AG04449 (cell line): Measurements from ENCODE around the gene TBC1D8B.

Experiments used
- CTCF ChIA-PET: fragments of 350-600 bp; formaldehyde crosslinking; extraction: SDS; loops from one replicate; lab custom pipeline; 2021; ENCODE audit warnings: antibody characterized with exemption; lab: Yijun Ruan, JAX
- POLR2A ChIA-PET: fragments of 400-600, 350-600 bp; formaldehyde crosslinking; extraction: SDS; loops from one replicate; lab custom pipeline; 2020; ENCODE audit warnings: antibody characterized with exemption, inconsistent platforms; lab: Yijun Ruan, JAX
- DNase-seq: peaks from one replicate; pipeline ENCODE4 v3.0.0-alpha.2; 2010; ENCODE audit warnings: low read depth, low spot score
- H3K4me3 ChIP-seq: 2 replicates; pipeline ENCODE4 v1.5.1; 2011; ENCODE audit warnings: low read depth, mild to moderate bottlenecking, control low read depth, low read length
- TF ChIP-seq, protein P1 (sequence below): IDR thresholded peaks from one replicate; pipeline ENCODE4 v1.5.1; 2011; ENCODE audit warnings: mild to moderate bottlenecking, moderate library complexity, low read length, control low read depth, inconsistent platforms; ENCODE audit not compliant: insufficient read depth; ENCODE audit errors: missing control alignments

TBC1D8B gene

DNA sequence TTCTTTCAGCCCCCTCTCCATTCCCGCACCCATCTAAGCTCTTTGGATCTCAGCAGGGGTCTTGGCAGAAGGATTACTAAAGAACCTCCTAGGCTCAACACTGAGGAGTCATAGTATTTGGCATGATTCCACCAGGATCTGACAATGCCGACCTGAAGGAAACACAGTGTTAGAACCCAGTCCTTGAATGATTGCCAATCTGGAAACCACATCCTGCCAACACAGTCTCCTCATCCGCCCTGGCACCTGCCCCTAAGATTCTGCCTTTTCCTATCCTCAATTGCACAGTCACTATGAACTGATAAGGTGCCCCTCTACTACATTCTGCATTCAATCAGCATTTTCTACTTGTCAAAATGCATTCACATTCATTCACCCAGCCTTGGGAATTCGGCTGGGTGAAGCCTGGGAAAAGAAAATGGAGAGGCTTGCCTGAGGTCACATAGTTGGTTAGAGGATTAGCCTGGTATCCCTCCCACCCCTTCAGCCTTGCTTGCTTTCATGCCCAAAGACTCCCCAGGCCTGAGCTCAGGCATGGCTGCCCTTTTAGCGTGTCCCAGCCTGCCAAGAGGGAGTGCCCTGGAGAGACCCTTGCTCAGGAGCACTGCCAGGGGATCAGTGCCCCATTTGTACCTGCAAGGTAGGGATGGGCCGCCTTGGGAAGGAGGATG lies 115.5 kb downstream of the TBC1D8B start:
- no peak overlapping the region for H3K4me3 ChIP-seq
- DNase-seq = no peak
- CTCF ChIA-PET = interaction anchor here (1.6 kb wide), 1 partner anchor 35 kb away, joined by 3 read pairs; no protein-coding TSS in a partner anchor
- POLR2A ChIA-PET = no interaction called here
- TF ChIP-seq, protein P1, sequence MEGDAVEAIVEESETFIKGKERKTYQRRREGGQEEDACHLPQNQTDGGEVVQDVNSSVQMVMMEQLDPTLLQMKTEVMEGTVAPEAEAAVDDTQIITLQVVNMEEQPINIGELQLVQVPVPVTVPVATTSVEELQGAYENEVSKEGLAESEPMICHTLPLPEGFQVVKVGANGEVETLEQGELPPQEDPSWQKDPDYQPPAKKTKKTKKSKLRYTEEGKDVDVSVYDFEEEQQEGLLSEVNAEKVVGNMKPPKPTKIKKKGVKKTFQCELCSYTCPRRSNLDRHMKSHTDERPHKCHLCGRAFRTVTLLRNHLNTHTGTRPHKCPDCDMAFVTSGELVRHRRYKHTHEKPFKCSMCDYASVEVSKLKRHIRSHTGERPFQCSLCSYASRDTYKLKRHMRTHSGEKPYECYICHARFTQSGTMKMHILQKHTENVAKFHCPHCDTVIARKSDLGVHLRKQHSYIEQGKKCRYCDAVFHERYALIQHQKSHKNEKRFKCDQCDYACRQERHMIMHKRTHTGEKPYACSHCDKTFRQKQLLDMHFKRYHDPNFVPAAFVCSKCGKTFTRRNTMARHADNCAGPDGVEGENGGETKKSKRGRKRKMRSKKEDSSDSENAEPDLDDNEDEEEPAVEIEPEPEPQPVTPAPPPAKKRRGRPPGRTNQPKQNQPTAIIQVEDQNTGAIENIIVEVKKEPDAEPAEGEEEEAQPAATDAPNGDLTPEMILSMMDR = no peak

DNA sequence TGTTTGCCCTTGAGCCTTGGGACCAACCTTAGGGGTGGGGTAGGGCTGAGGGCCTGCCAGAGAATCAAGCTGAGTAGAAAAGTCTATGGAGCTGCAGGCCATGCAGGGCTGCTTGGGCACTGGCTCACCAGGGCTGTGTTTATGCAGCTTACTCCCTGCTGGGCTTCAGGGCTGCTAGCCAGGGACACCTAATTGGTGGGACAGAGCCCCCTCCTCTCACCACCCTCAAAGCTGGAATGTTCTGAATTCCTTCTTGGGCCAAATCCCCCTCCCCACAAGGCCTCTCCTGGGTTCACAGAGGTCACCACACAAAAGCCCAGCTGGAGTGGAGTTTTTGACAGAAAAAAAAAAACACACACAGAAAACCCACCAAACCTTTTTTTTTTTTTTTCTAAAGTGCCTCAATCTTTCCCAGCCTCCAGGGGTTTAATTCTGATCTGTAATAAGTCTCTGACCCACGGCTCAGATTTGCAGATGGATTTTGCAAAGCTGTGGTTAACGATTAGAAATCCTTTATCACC lies 117.5 kb downstream of the TBC1D8B start, which contains the start of gene CLDN2:
CLDN2 (plus strand) TSS at position 471 of the 521 bp plus-strand sequence. CDS start 7,827 bp downstream, outside the sequence.
- TF ChIP-seq, protein P1 = no peak
- no peak within 1 kb of the TSS for H3K4me3 ChIP-seq
- POLR2A ChIA-PET = no interaction called here
- DNase-seq = no peak
- CTCF ChIA-PET = no interaction called here

DNA sequence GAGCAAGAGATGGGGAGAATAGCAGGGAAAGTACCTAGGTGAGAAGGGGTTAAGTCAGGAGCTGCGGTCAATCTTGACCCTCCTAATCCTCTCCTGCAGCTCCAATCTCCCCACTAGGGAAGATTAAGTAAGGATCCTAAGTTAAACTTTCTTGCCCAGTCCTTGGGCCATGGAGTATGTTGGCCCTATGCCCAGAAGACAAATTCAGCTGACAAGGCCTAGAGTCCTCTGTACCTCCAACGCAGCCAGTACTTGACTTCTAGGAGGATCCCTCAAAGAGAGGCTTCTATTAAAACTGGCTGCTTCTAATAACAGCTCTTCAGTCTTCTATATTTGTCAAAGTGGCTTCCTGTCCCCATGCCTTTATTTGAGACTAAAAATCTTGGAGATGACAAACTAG lies 119.2 kb downstream of the TBC1D8B start:
- TF ChIP-seq, protein P1 = no peak
- H3K4me3 ChIP-seq = no peak overlapping the region
- CTCF ChIA-PET = interaction anchor here (1.4 kb wide), 1 partner anchor 11 kb away, joined by 4 read pairs; no protein-coding TSS in a partner anchor
- DNase-seq = no peak
- POLR2A ChIA-PET = no interaction called here
